Neuronal stem cell (in vitro differentiated cells): ENCODE data around the gene CBL.
A peak's percentile ranks its signal among the peaks of the same experiment; 100 is the strongest.
"Not testable (repeated sequence)": the region's sequence is repeated elsewhere in the genome, so short reads cannot be mapped to it uniquely, and the experiment has no call there.

Source experiments
- DNase-seq: peaks from one replicate; pipeline ENCODE4 v3.0.0-alpha.2; 2013; ENCODE audit warnings: low spot score
- H2AFZ ChIP-seq: one replicate; pipeline ENCODE4 v1.6.1; 2013; ENCODE audit warnings: mild to moderate bottlenecking, low read length, inconsistent platforms
- H2AK5ac ChIP-seq: 2 replicates; pipeline ENCODE4 v1.6.1; 2013; ENCODE audit warnings: low read depth, mild to moderate bottlenecking, inconsistent platforms, low read length, moderate library complexity, mixed read lengths
- H2BK120ac ChIP-seq: 2 replicates; pipeline ENCODE4 v1.6.1; 2013; ENCODE audit warnings: low read depth, mild to moderate bottlenecking, inconsistent platforms, low read length, moderate library complexity, mixed read lengths
- H2BK12ac ChIP-seq: one replicate; pipeline ENCODE4 v1.6.1; 2013; ENCODE audit warnings: low read length, inconsistent platforms
- H2BK15ac ChIP-seq: 2 replicates; pipeline ENCODE4 v1.6.1; 2013; ENCODE audit warnings: mild to moderate bottlenecking, low read length, inconsistent platforms, mixed read lengths
- H2BK5ac ChIP-seq: one replicate; pipeline ENCODE4 v1.6.1; 2013; ENCODE audit warnings: inconsistent platforms, mild to moderate bottlenecking, low read length, moderate library complexity
- H3K14ac ChIP-seq: one replicate; pipeline ENCODE4 v1.6.1; 2013; ENCODE audit warnings: low read length, inconsistent platforms
- H3K18ac ChIP-seq: 2 replicates; pipeline ENCODE4 v1.6.1; 2013; ENCODE audit warnings: low read length, inconsistent platforms
- H3K23ac ChIP-seq: 2 replicates; pipeline ENCODE4 v1.6.1; 2013; ENCODE audit warnings: low read depth, mild to moderate bottlenecking, mixed read lengths, low read length, inconsistent platforms; ENCODE audit not compliant: poor library complexity
- H3K27ac ChIP-seq: replicated peaks from 3 replicates; pipeline ENCODE4 v1.5.1; 2013; ENCODE audit warnings: low read length, inconsistent platforms
- H3K27me3 ChIP-seq, 3 experiments: 2 replicates each; pipeline ENCODE4 v1.6.1; 2013; ENCODE audit warnings: low read length in 3 of 3, mild to moderate bottlenecking in 2 of 3, inconsistent platforms in 1 of 3, low read depth in 1 of 3, mixed read lengths in 1 of 3, moderate library complexity in 1 of 3; ENCODE audit not compliant: control insufficient read depth in 3 of 3, insufficient read depth in 3 of 3
- H3K36me3 ChIP-seq, 2 donors: replicated peaks in 1 of 2; 2 replicates each; pipeline ENCODE4 v1.6.1; 2013; ENCODE audit warnings: low read length in 2 of 2; ENCODE audit not compliant: control insufficient read depth in 2 of 2, insufficient read depth in 2 of 2
- H3K4ac ChIP-seq: 2 replicates; pipeline ENCODE4 v1.6.1; 2013; ENCODE audit warnings: inconsistent platforms, mild to moderate bottlenecking, low read length, moderate library complexity
- H3K4me1 ChIP-seq, 2 donors: 1 replicate in 1 of 2; 2 replicates in 1 of 2; pipeline ENCODE4 v1.6.1; 2013; ENCODE audit warnings: low read length in 2 of 2, low read depth in 1 of 2; ENCODE audit not compliant: control insufficient read depth in 2 of 2, insufficient read depth in 1 of 2
- H3K4me2 ChIP-seq: one replicate; pipeline ENCODE4 v1.6.1; 2013; ENCODE audit warnings: mild to moderate bottlenecking, low read length, inconsistent platforms; ENCODE audit not compliant: insufficient read depth, poor library complexity, severe bottlenecking
- H3K4me3 ChIP-seq, 2 donors: 2 replicates each; pipeline ENCODE4 v1.5.1; 2013; ENCODE audit warnings: low read length in 2 of 2, mild to moderate bottlenecking in 2 of 2, inconsistent platforms in 1 of 2, moderate library complexity in 1 of 2
- H3K79me1 ChIP-seq: one replicate; pipeline ENCODE4 v1.6.1; 2013; ENCODE audit warnings: low read depth, mild to moderate bottlenecking, inconsistent platforms, low read length, moderate library complexity
- H3K9ac ChIP-seq: one replicate; pipeline ENCODE4 v1.6.1; 2013; ENCODE audit warnings: mild to moderate bottlenecking, low read depth, low read length, inconsistent platforms; ENCODE audit not compliant: poor library complexity
- H3K9me3 ChIP-seq, 2 donors: replicated peaks in 1 of 2; 2 replicates each; pipeline versions ENCODE3 to v1.6.1; 2013; ENCODE audit warnings: low read length in 2 of 2, mild to moderate bottlenecking in 2 of 2, inconsistent platforms in 1 of 2, low read depth in 1 of 2, mixed read lengths in 1 of 2, moderate library complexity in 1 of 2; ENCODE audit not compliant: control insufficient read depth in 2 of 2, insufficient read depth in 1 of 2
- H4K8ac ChIP-seq: one replicate; pipeline ENCODE4 v1.6.1; 2013; ENCODE audit warnings: low read depth, mild to moderate bottlenecking, inconsistent platforms, low read length, moderate library complexity
- H4K91ac ChIP-seq: one replicate; pipeline ENCODE4 v1.6.1; 2013; ENCODE audit warnings: low read length, low read depth, mild to moderate bottlenecking, inconsistent platforms; ENCODE audit not compliant: poor library complexity
- WGBS, 2 donors: extraction: QIAGEN DNeasy Blood & Tissue Kit; methylation state at CpG; one replicate each; pipeline ENCODE4 v1.1.7; 2013; ENCODE audit warnings: missing lambda C conversion rate in 2 of 2, mixed read lengths in 1 of 2; ENCODE audit not compliant: insufficient read length in 2 of 2, insufficient replicate concordance in 1 of 2; ENCODE audit errors: extremely low coverage in 2 of 2; 5-methylcytosine and 5-hydroxymethylcytosine counted together

CBL gene

GRCh38 chr11:119196833-119197483 lies 9.2 kb upstream of the CBL start:
- H3K18ac ChIP-seq, result no peak overlapping the region
- no peaks in the 10 kb centered on the region for H3K4me1 ChIP-seq
- H3K79me1 ChIP-seq, result no peaks in the 10 kb centered on the region
- no peak overlapping the region for H2BK5ac ChIP-seq
- H3K4me2 ChIP-seq, result no peak overlapping the region
- WGBS, 2 donors, result no CpG with 5 or more reads among the region's 5 CpGs
- H3K27ac ChIP-seq, result no peak overlapping the region
- H3K27me3 ChIP-seq, result peaks cover 0 to 17% (median 0%) of the 10 kb centered on the region in 3 experiments
- DNase-seq, result peak; percentile 79
- H3K14ac ChIP-seq, result no peak overlapping the region
- no peak overlapping the region for H3K23ac ChIP-seq
- no peak overlapping the region for H2AFZ ChIP-seq
- H3K9me3 ChIP-seq, result no peaks in the 10 kb centered on the region
- no peak overlapping the region for H4K91ac ChIP-seq
- no peak overlapping the region for H3K4ac ChIP-seq
- no peak overlapping the region for H3K4me3 ChIP-seq
- H2AK5ac ChIP-seq, result no peak overlapping the region
- no peak overlapping the region for H3K9ac ChIP-seq
- no peaks in the 10 kb centered on the region for H3K36me3 ChIP-seq
- H2BK12ac ChIP-seq, result no peak overlapping the region
- no peak overlapping the region for H2BK120ac ChIP-seq
- no peak overlapping the region for H2BK15ac ChIP-seq
- no peak overlapping the region for H4K8ac ChIP-seq

GRCh38 chr11:119198925-119199324 lies 7.2 kb upstream of the CBL start:
- Histone ChIP-seq H3K14ac (no peak overlapping the region), H3K4me2 (no peak overlapping the region), H3K27ac (no peak overlapping the region), H2AK5ac (no peak overlapping the region), H3K23ac (no peak overlapping the region), H3K4ac (no peak overlapping the region), H4K91ac (no peak overlapping the region), H3K4me1 (no peaks in the 10 kb centered on the region), H3K9me3 (no peaks in the 10 kb centered on the region), H2BK120ac (no peak overlapping the region), H2BK15ac (no peak overlapping the region), H3K18ac (no peak overlapping the region), H3K36me3 (no peaks in the 10 kb centered on the region), H3K79me1 (no peaks in the 10 kb centered on the region), H3K9ac (no peak overlapping the region), H2BK12ac (no peak overlapping the region), H3K4me3 (no peak overlapping the region), H2BK5ac (no peak overlapping the region), H4K8ac (no peak overlapping the region), H3K27me3 (peaks cover 0 to 10% (median 0%) of the 10 kb centered on the region in 3 experiments), H2AFZ (no peak overlapping the region)
- WGBS, 2 donors, result no CpG with 5 or more reads among the region's 6 CpGs
- DNase-seq, result no peak

- H2BK120ac ChIP-seq, H3K4me1 ChIP-seq, H3K23ac ChIP-seq, H4K91ac ChIP-seq, H3K4me2 ChIP-seq, H3K9ac ChIP-seq, H3K4ac ChIP-seq, H3K79me1 ChIP-seq, H2AFZ ChIP-seq, H3K18ac ChIP-seq, H3K27me3 ChIP-seq, H3K36me3 ChIP-seq, H2AK5ac ChIP-seq, DNase-seq, H2BK5ac ChIP-seq, H3K14ac ChIP-seq, H3K4me3 ChIP-seq, H3K9me3 ChIP-seq, H2BK15ac ChIP-seq, H4K8ac ChIP-seq, H2BK12ac ChIP-seq, H3K27ac ChIP-seq: not testable (repeated sequence)
- no CpG with 5 or more reads among the region's 5 CpGs for WGBS, 2 donors
These were observed 4.9 kb upstream of the CBL start for GRCh38 chr11:119201236-119201635.

GRCh38 chr11:119202554-119202953 lies 3.6 kb upstream of the CBL start:
- Histone ChIP-seq H3K18ac (no peak overlapping the region), H3K14ac (no peak overlapping the region), H3K4ac (no peak overlapping the region), H3K27ac (no peak overlapping the region), H4K8ac (no peak overlapping the region), H3K36me3 (no peaks in the 10 kb centered on the region), H3K4me3 (no peak overlapping the region), H2BK5ac (no peak overlapping the region), H3K23ac (no peak overlapping the region), H2AFZ (no peak overlapping the region), H4K91ac (no peak overlapping the region), H3K9ac (no peak overlapping the region), H2BK120ac (no peak overlapping the region), H2AK5ac (no peak overlapping the region), H3K4me1 (peaks cover under 1 to 2% of the 10 kb centered on the region in 2 donors), H3K9me3 (no peaks in the 10 kb centered on the region), H3K27me3 (no peaks in the 10 kb centered on the region), H3K79me1 (no peaks in the 10 kb centered on the region), H2BK15ac (no peak overlapping the region), H3K4me2 (no peak overlapping the region), H2BK12ac (no peak overlapping the region)
- no CpG with 5 or more reads among the region's 7 CpGs for WGBS, 2 donors
- no peak for DNase-seq
